PC-3 (cell line): Measurements from ENCODE around the gene MEI1. TPM values are rescaled to one million over a fixed set of nuclear protein-coding genes. Genes with fewer than 3 reads are reported as not detected.

Source experiments
- ATAC-seq: fragments of 200-7000 bp; cut with Tn5 transposase; 2 replicates; pipeline ENCODE4 v1.9.1; 2020; ENCODE audit warnings: mild to moderate bottlenecking, moderate library complexity
- BruUV-seq: library from RNA; stranded (reverse); fragments of 400-500 nt; replicated peaks from 2 replicates; lab custom pipeline; 2021; lab: Mats Ljungman, UMichigan
- CTCF ChIA-PET: fragments of 300-600 bp; sonication (Branson Sonifier 250); formaldehyde crosslinking; loops from one replicate; lab custom pipeline; 2022; ENCODE audit warnings: antibody characterized with exemption; lab: Charles Lee
- POLR2A ChIA-PET: fragments of 300-600 bp; sonication (Branson Sonifier 250); formaldehyde crosslinking; loops from one replicate; lab custom pipeline; 2022; ENCODE audit warnings: antibody characterized with exemption; ENCODE audit not compliant: unreplicated experiment; lab: Charles Lee
- DNase-seq: peaks from one replicate; pipeline ENCODE4 v3.0.0-alpha.2; 2015
- H2AFZ ChIP-seq: fragments of 300-600 bp; sonication (generic); 2 replicates; pipeline ENCODE4 v1.6.0; 2016; ENCODE audit warnings: antibody characterized with exemption, low read length
- H3F3A ChIP-seq: fragments of 300-600 bp; sonication (generic); one replicate; pipeline ENCODE4 v1.6.0; 2017; ENCODE audit warnings: antibody characterized with exemption, low read length, control low read depth, mild to moderate bottlenecking; ENCODE audit not compliant: unreplicated experiment
- H3K27ac ChIP-seq: fragments of 300-600 bp; sonication (generic); 2 replicates; pipeline ENCODE4 v1.5.1; 2016; ENCODE audit warnings: mild to moderate bottlenecking, low read length
- H3K27me3 ChIP-seq: fragments of 300-600 bp; sonication (generic); 2 replicates; pipeline ENCODE4 v1.6.1; 2016; ENCODE audit warnings: low read length, mixed read lengths
- H3K36me3 ChIP-seq: fragments of 300-600 bp; sonication (generic); 2 replicates; pipeline ENCODE4 v1.6.1; 2016; ENCODE audit warnings: low read depth, mixed run types, low read length, mixed read lengths
- H3K4me1 ChIP-seq: fragments of 300-600 bp; sonication (generic); 2 replicates; pipeline ENCODE4 v1.5.1; 2016; ENCODE audit warnings: low read length; ENCODE audit not compliant: insufficient read depth
- H3K4me2 ChIP-seq: fragments of 300-600 bp; sonication (generic); 2 replicates; pipeline ENCODE4 v1.6.0; 2016; ENCODE audit warnings: low read length
- H3K4me3 ChIP-seq: fragments of 300-600 bp; sonication (generic); 2 replicates; pipeline ENCODE4 v1.5.1; 2016; ENCODE audit warnings: mild to moderate bottlenecking, low read length, mixed read lengths
- H3K79me2 ChIP-seq: fragments of 300-600 bp; sonication (generic); 2 replicates; pipeline ENCODE4 v1.6.1; 2017; ENCODE audit warnings: low read length, mixed read lengths
- H3K9ac ChIP-seq: fragments of 300-600 bp; sonication (generic); 2 replicates; pipeline ENCODE4 v1.6.0; 2016; ENCODE audit warnings: mild to moderate bottlenecking, low read length
- H3K9me2 ChIP-seq: fragments of 300-600 bp; sonication (generic); replicated peaks from 2 replicates; pipeline ENCODE4 v1.6.1; 2016; ENCODE audit warnings: mixed run types, low read length, mixed read lengths
- H3K9me3 ChIP-seq: fragments of 300-600 bp; sonication (generic); 2 replicates; pipeline ENCODE4 v1.6.1; 2016; ENCODE audit warnings: low read length, mixed read lengths
- H4K20me1 ChIP-seq: fragments of 300-600 bp; sonication (generic); 2 replicates; pipeline ENCODE4 v1.6.1; 2016; ENCODE audit warnings: low read length, mixed read lengths
- EZH2 ChIP-seq: fragments of 300-600 bp; sonication (generic); IDR thresholded peaks from one replicate; pipeline ENCODE4 v1.6.1; 2017; ENCODE audit warnings: antibody characterized with exemption, mild to moderate bottlenecking, low read length; ENCODE audit not compliant: unreplicated experiment
- EZH2phosphoT487 ChIP-seq: fragments of 300-600 bp; sonication (generic); IDR thresholded peaks from 2 replicates; pipeline ENCODE4 v1.6.1; 2018; ENCODE audit warnings: mild to moderate bottlenecking, antibody characterized with exemption, low read length, borderline replicate concordance
- intact Hi-C: fragments of 100-400 bp; cut with micrococcal nuclease; formaldehyde crosslinking; loops from 2 replicates; pipeline ENCODE4 v1.9.0; 2023
- total RNA-seq: library from RNA; depleted of rRNA; stranded (reverse); fragments of >200 nt; gene quantifications from 2 replicates; pipeline ENCODE4 v1.2.3, GENCODE V29; 2014
- TF ChIP-seq, protein P1 (sequence below): fragments of 300-600 bp; sonication (generic); conservative IDR thresholded peaks from 2 replicates; pipeline ENCODE4 v1.5.1; 2017; ENCODE audit warnings: antibody characterized with exemption, low read depth, mild to moderate bottlenecking, low read length

Gene MEI1
- total RNA-seq, 1 experiment from 2014 or later: 1.4 TPM

DNA sequence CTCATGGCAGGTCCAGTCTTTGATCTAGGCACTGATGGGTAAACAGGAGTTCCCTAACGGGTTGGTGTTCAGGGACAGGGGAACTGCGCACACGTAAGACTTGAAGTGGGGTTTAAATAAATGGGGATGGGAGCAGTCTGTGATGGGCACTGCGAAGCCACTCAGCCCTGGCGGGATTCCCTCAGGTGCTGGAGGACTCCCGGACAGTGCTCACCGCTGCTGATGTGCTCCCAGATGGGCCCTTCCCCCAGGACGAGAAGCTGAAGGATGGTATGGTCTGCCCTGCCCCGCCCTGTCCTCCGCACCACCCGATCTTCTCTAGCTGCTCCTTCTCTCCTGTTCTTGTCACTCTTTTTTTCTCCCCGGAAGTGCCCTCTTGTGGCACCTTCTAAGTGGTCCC lies 110.7 kb downstream of the MEI1 start:
- Histone ChIP-seq H3K27me3 (no peaks in the 10 kb centered on the region), H4K20me1 (no peaks in the 10 kb centered on the region), H3K9me3 (no peaks in the 10 kb centered on the region), H3K4me3 (no peak overlapping the region), H3K4me1 (no peaks in the 10 kb centered on the region), H3K9ac (no peak overlapping the region), H3F3A (no peaks in the 10 kb centered on the region), H2AFZ (no peak overlapping the region), H3K79me2 (0 out of 2 replicates have a peak, but pooled peaks cover 4% of the 10 kb centered on the region), H3K9me2 (no peaks in the 10 kb centered on the region), H3K4me2 (no peak overlapping the region), H3K27ac (no peak overlapping the region), H3K36me3 (no peaks in the 10 kb centered on the region; the same call in 1 of the 2 replicates)
- POLR2A ChIA-PET: no interaction called here
- TF ChIP-seq EZH2phosphoT487 (no peak), EZH2 (no peak)
- TF ChIP-seq, protein P1, sequence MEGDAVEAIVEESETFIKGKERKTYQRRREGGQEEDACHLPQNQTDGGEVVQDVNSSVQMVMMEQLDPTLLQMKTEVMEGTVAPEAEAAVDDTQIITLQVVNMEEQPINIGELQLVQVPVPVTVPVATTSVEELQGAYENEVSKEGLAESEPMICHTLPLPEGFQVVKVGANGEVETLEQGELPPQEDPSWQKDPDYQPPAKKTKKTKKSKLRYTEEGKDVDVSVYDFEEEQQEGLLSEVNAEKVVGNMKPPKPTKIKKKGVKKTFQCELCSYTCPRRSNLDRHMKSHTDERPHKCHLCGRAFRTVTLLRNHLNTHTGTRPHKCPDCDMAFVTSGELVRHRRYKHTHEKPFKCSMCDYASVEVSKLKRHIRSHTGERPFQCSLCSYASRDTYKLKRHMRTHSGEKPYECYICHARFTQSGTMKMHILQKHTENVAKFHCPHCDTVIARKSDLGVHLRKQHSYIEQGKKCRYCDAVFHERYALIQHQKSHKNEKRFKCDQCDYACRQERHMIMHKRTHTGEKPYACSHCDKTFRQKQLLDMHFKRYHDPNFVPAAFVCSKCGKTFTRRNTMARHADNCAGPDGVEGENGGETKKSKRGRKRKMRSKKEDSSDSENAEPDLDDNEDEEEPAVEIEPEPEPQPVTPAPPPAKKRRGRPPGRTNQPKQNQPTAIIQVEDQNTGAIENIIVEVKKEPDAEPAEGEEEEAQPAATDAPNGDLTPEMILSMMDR: no peak
- no peak for DNase-seq
- CTCF ChIA-PET: no interaction called here
- intact Hi-C loops: no loop called here
- no peak for ATAC-seq
- BruUV-seq: no TSS peak

DNA sequence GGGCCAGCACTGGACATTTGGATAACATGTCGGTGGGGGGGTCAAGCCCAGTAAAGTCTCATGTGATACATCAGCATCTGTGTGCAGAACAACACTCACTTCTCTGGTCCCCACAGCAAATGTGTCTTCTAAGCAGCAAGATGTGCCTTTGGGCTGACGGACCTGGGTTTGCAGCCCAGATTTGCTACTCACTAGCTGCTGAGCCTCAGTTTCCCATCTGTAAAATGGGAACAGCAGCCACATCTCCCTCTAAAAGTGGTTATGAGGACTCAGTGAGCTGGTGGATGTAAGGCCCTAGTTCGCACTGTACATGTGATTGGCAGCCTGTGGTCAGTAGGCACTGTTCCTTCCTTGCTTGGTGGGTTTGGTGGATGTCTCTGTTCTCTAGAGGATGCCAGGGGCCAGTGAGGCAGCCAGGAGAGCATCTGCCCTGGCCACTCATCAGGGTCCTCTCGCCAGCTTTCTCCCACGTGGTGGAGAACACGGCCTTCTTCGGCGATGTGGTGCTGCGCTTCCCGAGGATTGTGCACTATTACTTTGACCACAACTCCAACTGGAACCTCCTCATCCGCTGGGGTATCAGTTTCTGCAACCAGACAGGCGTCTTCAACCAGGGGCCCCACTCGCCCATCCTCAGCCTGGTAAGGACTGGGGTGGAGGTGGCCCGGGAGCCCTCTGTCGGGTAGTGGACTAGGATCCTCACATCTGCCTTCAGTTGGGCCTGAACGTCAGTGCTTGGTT lies 113.7 kb downstream of the MEI1 start:
- H3K79me2 ChIP-seq: no peaks in the 10 kb centered on the region
- no peaks in the 10 kb centered on the region for H3K4me1 ChIP-seq
- no peaks in the 10 kb centered on the region for H3F3A ChIP-seq
- no peak overlapping the region for H2AFZ ChIP-seq
- ATAC-seq (no peak), DNase-seq (no peak)
- CTCF ChIA-PET: interaction anchor here (0.7 kb wide), 1 partner anchor 116 kb away, joined by 9 read pairs; no protein-coding TSS in a partner anchor
- H3K27me3 ChIP-seq: no peaks in the 10 kb centered on the region
- POLR2A ChIA-PET: no interaction called here
- no peaks in the 10 kb centered on the region; the same call in 1 of the 2 replicates for H3K36me3 ChIP-seq
- TF ChIP-seq EZH2phosphoT487 (no peak), EZH2 (no peak)
- TF ChIP-seq, protein P1: no peak
- BruUV-seq: no TSS peak
- intact Hi-C loops: no loop called here
- H3K4me3 ChIP-seq: no peak overlapping the region
- no peak overlapping the region for H3K9ac ChIP-seq
- H3K4me2 ChIP-seq: no peak overlapping the region
- H3K9me3 ChIP-seq: no peaks in the 10 kb centered on the region
- H4K20me1 ChIP-seq: no peaks in the 10 kb centered on the region
- H3K27ac ChIP-seq: no peak overlapping the region
- no peaks in the 10 kb centered on the region for H3K9me2 ChIP-seq

DNA sequence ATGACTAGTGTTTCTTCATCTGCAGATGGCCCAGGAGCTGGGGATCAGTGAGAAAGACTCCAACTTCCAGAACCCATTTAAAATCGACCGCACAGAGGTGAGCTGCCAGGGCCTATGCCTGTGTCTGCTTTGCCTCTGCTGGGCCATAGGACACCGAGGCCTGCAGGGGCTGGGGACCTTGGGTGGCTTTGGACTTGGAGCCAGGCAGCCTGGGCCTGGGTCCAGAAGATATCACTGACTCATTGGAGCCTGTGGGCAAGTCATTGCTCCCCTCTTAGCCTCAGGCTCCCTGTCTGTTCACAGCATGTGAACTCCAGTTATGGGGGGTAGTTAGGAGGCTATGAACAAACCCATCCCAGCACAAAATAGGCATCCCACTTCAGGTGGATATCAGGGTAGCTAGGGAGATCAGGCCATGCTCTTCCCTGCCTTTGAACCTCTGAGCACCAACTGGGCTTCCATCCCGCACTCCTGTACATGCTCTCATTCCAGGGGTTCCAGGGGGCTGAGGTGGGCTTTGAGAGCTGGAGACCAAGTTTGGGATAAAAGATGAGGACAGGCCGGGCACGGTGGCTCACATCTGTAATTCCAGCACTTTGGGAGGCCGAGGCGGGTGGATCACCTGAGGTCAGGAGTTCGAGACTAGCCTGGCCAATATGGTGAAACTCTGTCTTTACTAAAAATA lies 114.6 kb downstream of the MEI1 start:
- no peaks in the 10 kb centered on the region for H3K4me1 ChIP-seq
- H4K20me1 ChIP-seq: no peaks in the 10 kb centered on the region
- CTCF ChIA-PET: no interaction called here
- no peak overlapping the region for H3K27ac ChIP-seq
- no peaks in the 10 kb centered on the region for H3F3A ChIP-seq
- H3K9ac ChIP-seq: no peak overlapping the region
- no peak overlapping the region for H2AFZ ChIP-seq
- TF ChIP-seq, protein P1: no peak
- TF ChIP-seq EZH2: no peak
- TF ChIP-seq EZH2phosphoT487: no peak
- POLR2A ChIA-PET: no interaction called here
- intact Hi-C loops: no loop called here
- H3K9me3 ChIP-seq: no peaks in the 10 kb centered on the region
- H3K9me2 ChIP-seq: no peaks in the 10 kb centered on the region
- no peaks in the 10 kb centered on the region; the same call in 1 of the 2 replicates for H3K36me3 ChIP-seq
- DNase-seq: no peak
- no peak overlapping the region for H3K4me2 ChIP-seq
- ATAC-seq: no peak
- no peaks in the 10 kb centered on the region for H3K27me3 ChIP-seq
- no peak overlapping the region for H3K4me3 ChIP-seq
- BruUV-seq: no TSS peak
- no peaks in the 10 kb centered on the region for H3K79me2 ChIP-seq
